HG03108 (cell line): Measurements from ENCODE around the gene GOLGA3.
"Not testable (repeated sequence)": the region's sequence is repeated elsewhere in the genome, so short reads cannot be mapped to it uniquely, and the experiment has no call there.

Experiments
- ATAC-seq: cut with Tn5 transposase; IDR thresholded peaks from one replicate; pipeline ENCODE4 v1.9.1; 2021; ENCODE audit warnings: moderate library complexity; ENCODE audit not compliant: unreplicated experiment

The GOLGA3 gene, protein sequence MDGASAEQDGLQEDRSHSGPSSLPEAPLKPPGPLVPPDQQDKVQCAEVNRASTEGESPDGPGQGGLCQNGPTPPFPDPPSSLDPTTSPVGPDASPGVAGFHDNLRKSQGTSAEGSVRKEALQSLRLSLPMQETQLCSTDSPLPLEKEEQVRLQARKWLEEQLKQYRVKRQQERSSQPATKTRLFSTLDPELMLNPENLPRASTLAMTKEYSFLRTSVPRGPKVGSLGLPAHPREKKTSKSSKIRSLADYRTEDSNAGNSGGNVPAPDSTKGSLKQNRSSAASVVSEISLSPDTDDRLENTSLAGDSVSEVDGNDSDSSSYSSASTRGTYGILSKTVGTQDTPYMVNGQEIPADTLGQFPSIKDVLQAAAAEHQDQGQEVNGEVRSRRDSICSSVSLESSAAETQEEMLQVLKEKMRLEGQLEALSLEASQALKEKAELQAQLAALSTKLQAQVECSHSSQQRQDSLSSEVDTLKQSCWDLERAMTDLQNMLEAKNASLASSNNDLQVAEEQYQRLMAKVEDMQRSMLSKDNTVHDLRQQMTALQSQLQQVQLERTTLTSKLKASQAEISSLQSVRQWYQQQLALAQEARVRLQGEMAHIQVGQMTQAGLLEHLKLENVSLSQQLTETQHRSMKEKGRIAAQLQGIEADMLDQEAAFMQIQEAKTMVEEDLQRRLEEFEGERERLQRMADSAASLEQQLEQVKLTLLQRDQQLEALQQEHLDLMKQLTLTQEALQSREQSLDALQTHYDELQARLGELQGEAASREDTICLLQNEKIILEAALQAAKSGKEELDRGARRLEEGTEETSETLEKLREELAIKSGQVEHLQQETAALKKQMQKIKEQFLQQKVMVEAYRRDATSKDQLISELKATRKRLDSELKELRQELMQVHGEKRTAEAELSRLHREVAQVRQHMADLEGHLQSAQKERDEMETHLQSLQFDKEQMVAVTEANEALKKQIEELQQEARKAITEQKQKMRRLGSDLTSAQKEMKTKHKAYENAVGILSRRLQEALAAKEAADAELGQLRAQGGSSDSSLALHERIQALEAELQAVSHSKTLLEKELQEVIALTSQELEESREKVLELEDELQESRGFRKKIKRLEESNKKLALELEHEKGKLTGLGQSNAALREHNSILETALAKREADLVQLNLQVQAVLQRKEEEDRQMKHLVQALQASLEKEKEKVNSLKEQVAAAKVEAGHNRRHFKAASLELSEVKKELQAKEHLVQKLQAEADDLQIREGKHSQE (N-terminal part only)

DNA sequence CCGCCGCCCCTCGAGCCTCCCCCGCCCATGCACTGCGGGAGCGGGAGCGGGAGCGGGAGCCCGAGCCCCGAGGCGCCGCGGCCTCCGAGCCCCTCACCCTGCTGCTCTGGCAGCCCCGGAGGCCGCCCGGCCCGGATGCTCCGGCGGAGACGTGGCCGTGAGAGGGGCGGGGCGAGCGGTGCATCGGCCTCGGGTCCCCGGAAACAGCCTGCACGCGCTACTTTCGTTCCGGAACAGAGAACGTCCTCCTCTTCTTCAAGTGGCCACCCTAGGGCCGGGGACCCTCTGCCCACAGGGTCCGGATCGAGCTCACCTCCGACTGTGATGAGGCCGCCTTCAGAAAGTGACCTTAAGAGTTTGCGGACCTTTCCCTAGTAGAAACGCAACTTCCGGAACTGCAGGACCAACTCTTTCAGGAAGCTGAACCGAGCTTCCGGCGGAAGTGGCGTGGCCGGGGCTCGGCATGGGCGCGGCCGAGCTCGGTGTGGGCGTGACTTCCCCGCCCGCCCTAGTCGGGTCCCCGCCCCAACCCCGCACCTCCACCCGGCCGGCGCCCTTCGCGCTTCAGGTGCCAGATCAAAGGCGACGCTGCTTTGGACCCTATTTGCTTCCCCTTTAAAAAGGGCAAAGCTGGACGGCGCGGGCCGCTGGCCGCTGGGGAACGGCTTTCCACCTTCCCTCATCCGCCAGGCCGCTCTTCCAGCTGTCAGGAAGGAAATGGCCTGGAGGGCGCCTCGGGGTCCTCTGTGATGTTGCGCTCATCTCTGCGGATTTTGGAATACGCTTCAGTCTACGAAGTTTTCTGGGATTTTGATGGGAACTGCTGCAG, at the start of gene GOLGA3:
Gene GOLGA3 (minus strand): TSS at position 164 of the 829 bp plus-strand sequence. CDS start 6,741 bp downstream, outside the sequence.
- peak; percentile 87 for ATAC-seq

GRCh38 chr12:132874620-132875019, 46.0 kb upstream of the GOLGA3 start:
- not testable (repeated sequence) for ATAC-seq

GRCh38 chr12:132874175-132874574, 45.5 kb upstream of the GOLGA3 start:
- ATAC-seq: no peak

DNA sequence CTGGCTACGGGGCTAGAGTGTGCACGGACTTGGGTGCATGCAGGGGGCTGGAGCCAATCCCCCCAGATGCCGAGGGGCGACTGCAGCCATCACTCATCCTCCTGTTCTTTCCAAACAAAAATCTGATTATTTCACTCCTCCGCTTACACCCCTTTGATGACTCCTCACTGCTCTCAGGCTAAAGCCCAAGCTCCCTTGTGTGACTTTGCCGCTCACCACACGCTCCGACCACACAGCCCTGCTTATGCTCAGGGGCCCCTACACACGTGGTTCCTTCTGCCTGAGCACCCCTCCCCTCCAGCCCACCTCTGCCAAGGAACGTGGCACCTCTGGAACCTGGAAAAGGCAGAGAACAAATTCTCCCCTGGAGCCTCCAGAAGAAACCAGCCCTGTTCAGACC, 45.1 kb upstream of the GOLGA3 start:
- ATAC-seq: no peak

- ATAC-seq: no peak
Measured at GRCh38 chr12:132872975-132873421, 44.3 kb upstream of the GOLGA3 start.

DNA sequence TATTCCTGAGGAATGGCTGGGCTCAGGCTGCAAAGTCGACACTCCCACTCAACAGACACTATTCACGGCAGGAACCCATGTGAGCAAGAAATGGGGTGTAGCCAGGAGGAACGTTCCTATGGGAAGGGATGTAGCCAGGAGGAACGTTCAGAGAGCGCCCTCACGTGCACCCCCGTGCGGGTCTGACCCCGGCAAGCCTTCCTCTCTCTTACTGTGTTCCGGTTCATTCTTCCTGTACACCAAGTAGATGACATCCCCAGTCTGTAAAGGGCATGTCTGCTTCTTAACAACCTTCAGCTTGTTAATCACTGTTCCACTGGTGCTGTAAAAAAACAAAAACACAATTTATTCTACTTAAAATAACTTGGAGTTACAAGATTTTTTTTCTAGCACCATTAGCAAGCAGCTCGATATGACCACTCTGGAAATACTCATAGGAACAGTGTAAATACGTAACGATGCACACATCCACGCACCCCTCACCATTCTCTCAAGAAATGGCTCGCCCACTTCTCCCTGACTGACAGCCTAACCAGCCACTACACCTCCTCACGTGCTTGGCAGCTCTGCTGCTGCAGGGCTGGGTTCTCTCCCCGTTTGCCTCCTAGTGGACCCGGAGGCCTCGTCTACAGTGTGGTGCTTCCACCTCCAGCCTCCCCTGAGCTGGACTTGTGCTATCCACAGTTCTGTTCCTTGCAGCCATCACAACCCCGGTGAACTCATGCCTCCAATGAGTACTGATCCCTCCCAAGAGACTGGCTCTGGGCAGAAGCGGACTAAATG, 43.6 kb upstream of the GOLGA3 start:
- no peak for ATAC-seq

GRCh38 chr12:132869551-132869950, 40.9 kb upstream of the GOLGA3 start:
- no peak for ATAC-seq

- ATAC-seq: no peak
Measured at GRCh38 chr12:132866251-132866828, 37.7 kb upstream of the GOLGA3 start.

- ATAC-seq: no peak
Measured at GRCh38 chr12:132861558-132861957, 32.9 kb upstream of the GOLGA3 start.

DNA sequence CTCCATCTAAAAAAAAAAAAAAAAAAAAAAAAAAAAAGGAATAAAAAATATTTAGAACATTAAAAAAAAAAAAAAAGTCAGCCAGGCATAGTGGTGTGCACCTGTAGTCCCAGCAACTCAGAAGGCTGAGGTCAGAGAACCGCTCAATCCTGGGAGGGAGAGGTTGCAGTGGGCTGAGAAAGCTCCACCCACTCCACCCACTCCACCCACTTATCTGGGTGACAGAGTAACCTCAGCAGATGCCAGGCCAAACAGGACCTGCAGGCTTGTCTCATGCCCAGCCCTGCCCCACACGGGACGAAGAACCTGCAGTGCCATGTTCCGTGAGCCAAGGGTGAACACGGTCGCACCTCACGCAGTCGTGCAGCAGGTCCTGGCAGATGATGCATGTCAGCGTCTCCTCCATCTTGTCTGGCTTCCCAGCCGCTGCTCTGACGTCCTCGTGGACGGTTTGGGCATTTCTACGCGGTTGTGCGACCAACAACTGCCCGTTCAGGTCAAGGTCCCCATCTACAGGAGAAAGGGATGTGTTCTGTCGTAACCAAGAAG, 30.1 kb upstream of the GOLGA3 start:
- ATAC-seq: no peak

GRCh38 chr12:132857019-132857418, 28.4 kb upstream of the GOLGA3 start:
- not testable (repeated sequence) for ATAC-seq

DNA sequence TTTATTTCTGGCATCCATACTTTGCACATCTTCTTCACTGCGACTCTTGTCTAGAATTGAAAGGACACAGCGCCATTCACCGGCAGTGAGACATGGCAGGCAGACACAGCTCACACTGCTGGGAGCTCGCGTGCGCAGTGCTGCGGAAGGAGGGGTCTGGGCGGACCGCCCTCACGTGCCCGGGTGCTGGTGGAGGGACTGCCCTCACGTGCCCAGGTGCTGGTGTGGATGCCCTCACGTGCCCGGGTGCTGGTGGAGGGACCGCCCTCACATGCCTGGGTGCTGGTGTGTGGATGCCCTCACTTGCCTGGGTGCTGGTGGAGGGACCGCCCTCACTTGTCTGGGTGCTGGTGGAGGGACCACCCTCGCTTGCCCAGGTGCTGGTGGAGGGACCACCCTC, 27.9 kb upstream of the GOLGA3 start:
- ATAC-seq: no peak

GRCh38 chr12:132855211-132855610, 26.5 kb upstream of the GOLGA3 start:
- not testable (repeated sequence) for ATAC-seq

- no peak for ATAC-seq
Measured at GRCh38 chr12:132853285-132854092, 24.8 kb upstream of the GOLGA3 start.

DNA sequence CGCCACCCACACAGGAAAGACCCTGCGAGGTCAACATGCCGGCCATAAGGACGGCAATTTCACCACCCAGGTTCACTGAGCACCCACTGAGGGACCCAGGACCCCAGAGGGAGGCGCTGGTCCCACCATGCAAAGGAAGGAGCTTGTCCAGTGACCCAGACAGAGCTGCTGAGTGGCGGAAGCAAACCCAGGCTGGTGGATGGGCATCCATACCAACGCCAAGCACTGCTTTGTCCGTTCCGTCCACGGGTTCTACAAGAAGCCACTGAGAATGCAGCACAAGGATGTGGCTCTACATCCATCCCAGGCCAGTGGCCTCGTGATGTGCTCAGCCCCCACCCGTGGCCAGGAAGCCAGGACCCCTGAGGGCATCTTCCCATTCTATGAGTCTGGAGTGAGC, 23.8 kb upstream of the GOLGA3 start:
- no peak for ATAC-seq

- ATAC-seq: no peak
Measured at GRCh38 chr12:132851465-132851864, 22.8 kb upstream of the GOLGA3 start.

DNA sequence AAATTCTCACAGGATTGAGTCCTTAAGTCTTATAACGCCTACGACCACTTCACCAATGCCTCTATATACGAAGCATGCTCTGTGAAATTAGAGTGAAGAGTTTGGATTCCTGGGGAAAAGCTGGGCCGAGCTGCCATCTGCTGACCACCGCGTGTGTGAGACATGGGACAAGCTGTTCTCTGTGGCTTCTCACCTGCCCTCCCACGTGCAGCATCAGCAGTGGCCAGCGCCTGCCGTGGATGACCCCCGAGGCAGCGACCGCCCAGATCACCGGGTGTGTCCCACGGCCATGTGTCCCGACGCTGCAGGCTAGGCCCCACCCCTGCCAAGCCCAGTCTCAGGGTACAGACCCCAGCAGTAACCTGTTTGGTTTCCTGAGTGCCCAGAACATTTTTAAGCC, 21.6 kb upstream of the GOLGA3 start:
- ATAC-seq: no peak

- no peak for ATAC-seq
Measured at GRCh38 chr12:132848521-132848920, 19.9 kb upstream of the GOLGA3 start.
